HepG2 (cell line): ENCODE measurements around the gene TFPI. TPM values are rescaled to one million over a fixed set of nuclear protein-coding genes. Genes with fewer than 3 reads are reported as not detected.

ENCODE experiments used
- AFF4 ChIP-seq: sonication (generic); formaldehyde crosslinking; IDR thresholded peaks from 2 replicates; pipeline ENCODE4 v1.4.0; 2020; ENCODE audit warnings: missing genetic modification reagents
- ARID3A ChIP-seq: IDR thresholded peaks from 2 replicates; pipeline ENCODE4 v1.6.1; 2012; ENCODE audit warnings: low read depth, low read length, improper control_type of control experiment
- ASH2L ChIP-seq: fragments of 300-600, 200-600 bp; sonication (generic); IDR thresholded peaks from 2 replicates; pipeline ENCODE4 v1.7.0; 2017; ENCODE audit warnings: low read depth, mild to moderate bottlenecking, moderate library complexity, mixed read lengths, low read length; ENCODE audit not compliant: insufficient read length
- CREM ChIP-seq, 2 experiments: sonication (generic) in 1 of 2; formaldehyde crosslinking in 1 of 2; IDR thresholded peaks; 2 replicates each; pipeline versions ENCODE4 v1.4.0 to v1.6.1; 2016 to 2020; ENCODE audit warnings: antibody characterized with exemption in 1 of 2, mild to moderate bottlenecking in 1 of 2, missing genetic modification reagents in 1 of 2
- DDIT3 ChIP-seq: sonication (generic); formaldehyde crosslinking; IDR thresholded peaks from 2 replicates; pipeline ENCODE4 v1.4.0; 2020; ENCODE audit warnings: mild to moderate bottlenecking, missing genetic modification reagents
- FOXO1 ChIP-seq: sonication (generic); formaldehyde crosslinking; IDR thresholded peaks from 2 replicates; pipeline ENCODE4 v1.4.0; 2020; ENCODE audit warnings: missing genetic modification reagents
- HMG20A ChIP-seq: IDR thresholded peaks from 2 replicates; pipeline ENCODE4 v1.6.1; 2016; ENCODE audit warnings: borderline replicate concordance
- HNF4G ChIP-seq, 2 experiments: sonication (generic) in 1 of 2; formaldehyde crosslinking in 1 of 2; IDR thresholded peaks; 2 replicates each; pipeline versions ENCODE4 v1.4.0 to v1.6.1; 2011 to 2020; ENCODE audit warnings: borderline replicate concordance in 2 of 2, low read depth in 2 of 2, mild to moderate bottlenecking in 2 of 2, low read length in 1 of 2, missing genetic modification reagents in 1 of 2, moderate library complexity in 1 of 2
- KDM3A ChIP-seq: IDR thresholded peaks from 2 replicates; pipeline ENCODE4 v1.6.1; 2018; ENCODE audit warnings: low read depth, missing compliant biosample characterization
- KDM6A ChIP-seq: IDR thresholded peaks from 2 replicates; pipeline ENCODE4 v1.6.1; 2016; ENCODE audit warnings: low read depth
- MIXL1 ChIP-seq: IDR thresholded peaks from 2 replicates; pipeline ENCODE4 v1.6.1; 2016
- SMARCC2 ChIP-seq: fragments of 450-650 bp; IDR thresholded peaks from 2 replicates; pipeline ENCODE4 v1.6.1; 2017; ENCODE audit warnings: antibody characterized with exemption, mild to moderate bottlenecking
- SNAPC2 ChIP-seq: sonication (generic); formaldehyde crosslinking; IDR thresholded peaks from 2 replicates; pipeline ENCODE4 v1.8.1; 2022; ENCODE audit warnings: mild to moderate bottlenecking, missing genetic modification reagents
- TEAD3 ChIP-seq: optimal IDR thresholded peaks from 2 replicates; pipeline ENCODE3; 2016; ENCODE audit warnings: borderline replicate concordance
- ZBTB33 ChIP-seq: sonication (generic); formaldehyde crosslinking; IDR thresholded peaks from 2 replicates; pipeline ENCODE4 v1.4.0; 2020; ENCODE audit warnings: missing genetic modification reagents
- ZEB1 ChIP-seq: IDR thresholded peaks from 2 replicates; pipeline ENCODE4 v1.6.1; 2012; ENCODE audit warnings: mild to moderate bottlenecking, low read depth, inconsistent platforms; ENCODE audit not compliant: insufficient replicate concordance
- ZNF614 ChIP-seq: IDR thresholded peaks from 2 replicates; pipeline ENCODE4 v1.6.1; 2018; ENCODE audit warnings: missing biosample characterization, missing genetic modification reagents, inconsistent platforms, borderline replicate concordance
- ZNF660 ChIP-seq: sonication (generic); formaldehyde crosslinking; IDR thresholded peaks from 2 replicates; pipeline ENCODE4 v1.5.1; 2020; ENCODE audit warnings: mild to moderate bottlenecking, low read depth, missing genetic modification reagents, borderline replicate concordance
- ZSCAN9 ChIP-seq: IDR thresholded peaks from 2 replicates; pipeline ENCODE4 v1.6.1; 2016; ENCODE audit warnings: borderline replicate concordance
- polyA plus RNA-seq, 8 experiments: library from polyadenylated mRNA; depleted of rRNA in 3 of 8; stranded (reverse) in 7 of 8; unstranded in 1 of 8; fragments of >200 nt; fragmentation: Illumina TruSeq in 4 of 8; extraction: Trizol in 4 of 8; gene quantifications; 2 replicates each; pipeline versions ENCODE4 v1.2.1 to v1.2.3, GENCODE V29; 2011 to 2016; ENCODE audit warnings: low read depth in 4 of 8, missing spikeins in 1 of 8, mixed read lengths in 1 of 8; ENCODE audit not compliant: insufficient read depth in 1 of 8
- total RNA-seq, 5 experiments: library from RNA; depleted of rRNA; stranded (reverse); fragments of >200 nt; fragmentation: Illumina TruSeq; extraction: Trizol; gene quantifications; 2 replicates each; pipeline ENCODE4 v1.2.3, GENCODE V29; 2016; ENCODE audit warnings: low read depth in 1 of 5

Gene TFPI
- total and polyA plus RNA-seq, 2 of the 13 experiments (the other 11 are each of a cell fraction or from before 2014, with no cell fraction given): 301 to 436 TPM

- peak; percentile 37; the same call in 1 of the 2 replicates for TF ChIP-seq DDIT3 (CRISPR knock-in tag)
- TF ChIP-seq ARID3A: peak; percentile 88
- TF ChIP-seq HNF4G (IDR thresholded peaks at IDR 0.05; ENCODE audit: borderline replicate concordance, low read depth, low read length): peak; percentile 76; the same call in 1 of the 2 replicates
- 0 out of 2 replicates have a peak, but pooled peaks have one; percentile 26 for TF ChIP-seq HNF4G (CRISPR knock-in tag; IDR thresholded peaks at IDR 0.05; ENCODE audit: borderline replicate concordance, low read depth)
- TF ChIP-seq FOXO1 (CRISPR knock-in tag): peak; percentile 73; the same call in 1 of the 2 replicates
- peak; percentile 90; the same call in 1 of the 2 replicates for TF ChIP-seq ZNF614 (CRISPR knock-in tag)
- TF ChIP-seq ZSCAN9 (CRISPR knock-in tag): peak; percentile 84
- TF ChIP-seq MIXL1 (CRISPR knock-in tag): 0 out of 2 replicates have a peak, but pooled peaks have one; percentile 63
- peak; percentile 45 for TF ChIP-seq TEAD3
- peak; percentile 90; the same call in 1 of the 2 replicates for TF ChIP-seq AFF4 (CRISPR knock-in tag)
- TF ChIP-seq HMG20A (CRISPR knock-in tag): peak; percentile 91
- no peak for TF ChIP-seq ZNF660 (CRISPR knock-in tag)
- TF ChIP-seq ZBTB33: no peak
- peak; percentile 91 for TF ChIP-seq CREM (IDR thresholded peaks at IDR 0.05)
- TF ChIP-seq CREM (CRISPR knock-in tag; IDR thresholded peaks at IDR 0.05): no peak
- no peak for TF ChIP-seq SMARCC2
- TF ChIP-seq SNAPC2 (CRISPR knock-in tag): no peak
- TF ChIP-seq KDM3A (CRISPR knock-in tag): peak; percentile 19; the same call in 1 of the 2 replicates
- peak; percentile 80 for TF ChIP-seq ZEB1
- TF ChIP-seq ASH2L: peak; percentile 95
- peak; percentile 92 for TF ChIP-seq KDM6A (CRISPR knock-in tag)
Observed at GRCh38 chr2:187549951-187550555, 4.2 kb downstream of the TFPI start (continued).
